ENCODE data around the gene TACC2.

GRCh38 chr10:122053314-122053713 lies 64.4 kb downstream of the TACC2 start:
- TF ChIP-seq CTCF (IDR thresholded peaks at IDR 0.05): no peak
- TF ChIP-seq EP300 (IDR thresholded peaks at IDR 0.05): no peak

Data from gastroesophageal sphincter (tissue), 3 donors.